ENCODE measurements around the gene MRPS15.

The MRPS15 gene

GRCh38 chr1:36455386-36455785 lies 8.8 kb downstream of the MRPS15 start:
- H3K79me2 ChIP-seq (ENCODE audit: insufficient read depth, low read length): peaks cover 4% of the 10 kb centered on the region
- H3K4me2 ChIP-seq (ENCODE audit: insufficient read depth, low read length): no peak overlapping the region
- H3K4me3 ChIP-seq (ENCODE audit: low read depth in 1 of 2, low read length in 2 of 2): no peak overlapping the region
- H3K27ac ChIP-seq (ENCODE audit: low read length): no peak overlapping the region
- DNase-seq (no peak), ATAC-seq (ENCODE audit: insufficient read depth, low read depth) (no peak)
- H4K20me1 ChIP-seq (ENCODE audit: insufficient read depth, low read length): no peaks in the 10 kb centered on the region; the same call in 1 of the 2 replicates
- TF ChIP-seq CTCF (IDR thresholded peaks at IDR 0.05; ENCODE audit: borderline replicate concordance, extremely low read depth, low read length, poor library complexity, severe bottlenecking): no peak
- H3K27me3 ChIP-seq (ENCODE audit: insufficient read depth, low read length, poor library complexity): no peaks in the 10 kb centered on the region
- no peak overlapping the region for H3K9ac ChIP-seq (ENCODE audit: low read depth, low read length)
- H2AFZ ChIP-seq (ENCODE audit: low read depth, low read length): no peak overlapping the region
- peaks cover 53% of the 10 kb centered on the region for H3K36me3 ChIP-seq (ENCODE audit: insufficient read depth, low read length)
- no peaks in the 10 kb centered on the region for H3K9me3 ChIP-seq (ENCODE audit: insufficient read depth, low read length, severe bottlenecking)
- peaks cover 38% of the 10 kb centered on the region for H3K4me1 ChIP-seq (ENCODE audit: insufficient read depth, low read length)

- Histone ChIP-seq H3K9ac (ENCODE audit: low read depth, low read length) (no peak overlapping the region), H3K36me3 (ENCODE audit: insufficient read depth, low read length) (peaks cover 39% of the 10 kb centered on the region), H3K4me1 (ENCODE audit: insufficient read depth, low read length) (peaks cover 39% of the 10 kb centered on the region), H3K4me3 (ENCODE audit: low read depth in 1 of 2, low read length in 2 of 2) (no peak overlapping the region), H4K20me1 (ENCODE audit: insufficient read depth, low read length) (no peaks in the 10 kb centered on the region; the same call in 1 of the 2 replicates), H3K79me2 (ENCODE audit: insufficient read depth, low read length) (peaks cover 4% of the 10 kb centered on the region), H3K9me3 (ENCODE audit: insufficient read depth, low read length, severe bottlenecking) (no peaks in the 10 kb centered on the region), H2AFZ (ENCODE audit: low read depth, low read length) (no peak overlapping the region), H3K27ac (ENCODE audit: low read length) (no peak overlapping the region), H3K27me3 (ENCODE audit: insufficient read depth, low read length, poor library complexity) (no peaks in the 10 kb centered on the region), H3K4me2 (ENCODE audit: insufficient read depth, low read length) (no peak overlapping the region)
- no peak for DNase-seq
- no peak for TF ChIP-seq CTCF (IDR thresholded peaks at IDR 0.05; ENCODE audit: borderline replicate concordance, extremely low read depth, low read length, poor library complexity, severe bottlenecking)
- no peak for TF ChIP-seq EZH2 (IDR thresholded peaks at IDR 0.05; ENCODE audit: borderline replicate concordance, low read depth, low read length, severe bottlenecking)
- no peak for ATAC-seq (ENCODE audit: insufficient read depth, low read depth)
Measured at GRCh38 chr1:36453600-36454388, 10.4 kb downstream of the MRPS15 start.

GRCh38 chr1:36453051-36453450 lies 11.1 kb downstream of the MRPS15 start:
- Histone ChIP-seq H2AFZ (ENCODE audit: low read depth, low read length) (no peak overlapping the region), H3K27me3 (ENCODE audit: insufficient read depth, low read length, poor library complexity) (no peaks in the 10 kb centered on the region), H3K79me2 (ENCODE audit: insufficient read depth, low read length) (peaks cover 4% of the 10 kb centered on the region), H3K4me2 (ENCODE audit: insufficient read depth, low read length) (no peak overlapping the region), H3K27ac (ENCODE audit: low read length) (no peak overlapping the region), H3K9ac (ENCODE audit: low read depth, low read length) (no peak overlapping the region), H3K4me3 (ENCODE audit: low read depth in 1 of 2, low read length in 2 of 2) (no peak overlapping the region), H4K20me1 (ENCODE audit: insufficient read depth, low read length) (no peaks in the 10 kb centered on the region; the same call in 1 of the 2 replicates), H3K9me3 (ENCODE audit: insufficient read depth, low read length, severe bottlenecking) (no peaks in the 10 kb centered on the region), H3K36me3 (ENCODE audit: insufficient read depth, low read length) (peaks cover 34% of the 10 kb centered on the region), H3K4me1 (ENCODE audit: insufficient read depth, low read length) (peaks cover 34% of the 10 kb centered on the region)
- ATAC-seq (ENCODE audit: insufficient read depth, low read depth): no peak
- TF ChIP-seq EZH2 (IDR thresholded peaks at IDR 0.05; ENCODE audit: borderline replicate concordance, low read depth, low read length, severe bottlenecking) (no peak), CTCF (IDR thresholded peaks at IDR 0.05; ENCODE audit: borderline replicate concordance, extremely low read depth, low read length, poor library complexity, severe bottlenecking) (no peak)
- no peak for DNase-seq

All from DND-41 (cell line).